ENCODE results near the gene FCGBP.
"Not testable (repeated sequence)": the region's sequence is repeated elsewhere in the genome, so short reads cannot be mapped to it uniquely, and the experiment has no call there.

Gene FCGBP

GRCh38 chr19:39889872-39890754 lies 44.3 kb downstream of the FCGBP start:
- DNase-seq, result not testable (repeated sequence)

GRCh38 chr19:39887456-39887951 lies 46.9 kb downstream of the FCGBP start:
- DNase-seq, result not testable (repeated sequence)

- not testable (repeated sequence) for DNase-seq
Observed at GRCh38 chr19:39885821-39886554, 48.4 kb downstream of the FCGBP start.

- not testable (repeated sequence) for DNase-seq
Observed at GRCh38 chr19:39884721-39885120, 49.7 kb downstream of the FCGBP start.

All from NCI-H69 (cell line).